HG02943 (cell line): Measurements from ENCODE around the gene CCNA2.

Source experiments
- ATAC-seq: cut with Tn5 transposase; IDR thresholded peaks from one replicate; pipeline ENCODE4 v1.9.1; 2021; ENCODE audit warnings: mild to moderate bottlenecking, low read depth, moderate library complexity; ENCODE audit not compliant: unreplicated experiment

The CCNA2 gene

GRCh38 chr4:121778991-121779628, 44.6 kb downstream of the CCNA2 start:
- ATAC-seq = no peak

- no peak for ATAC-seq
Observed at GRCh38 chr4:121777625-121778024, 46.1 kb downstream of the CCNA2 start.

- no peak for ATAC-seq
Observed at GRCh38 chr4:121776610-121777401, 46.9 kb downstream of the CCNA2 start.

- no peak for ATAC-seq
Observed at GRCh38 chr4:121773883-121774282, 49.8 kb downstream of the CCNA2 start.

GRCh38 chr4:121771869-121772268, 51.8 kb downstream of the CCNA2 start:
- no peak for ATAC-seq

GRCh38 chr4:121769341-121769740, 54.3 kb downstream of the CCNA2 start:
- ATAC-seq = no peak

- no peak for ATAC-seq
Observed at GRCh38 chr4:121767166-121767565, 56.5 kb downstream of the CCNA2 start.
